Ammon's horn (tissue), 1 donor: ENCODE data around the gene KCNJ4.

ENCODE experiments used
- DNase-seq: peaks from one replicate; pipeline ENCODE4 v3.0.0-alpha.2; 2016; ENCODE audit warnings: low spot score

Gene KCNJ4

GRCh38 chr22:38452373-38453065 lies 2.5 kb downstream of the KCNJ4 start:
- peak; percentile 78 for DNase-seq

DNA sequence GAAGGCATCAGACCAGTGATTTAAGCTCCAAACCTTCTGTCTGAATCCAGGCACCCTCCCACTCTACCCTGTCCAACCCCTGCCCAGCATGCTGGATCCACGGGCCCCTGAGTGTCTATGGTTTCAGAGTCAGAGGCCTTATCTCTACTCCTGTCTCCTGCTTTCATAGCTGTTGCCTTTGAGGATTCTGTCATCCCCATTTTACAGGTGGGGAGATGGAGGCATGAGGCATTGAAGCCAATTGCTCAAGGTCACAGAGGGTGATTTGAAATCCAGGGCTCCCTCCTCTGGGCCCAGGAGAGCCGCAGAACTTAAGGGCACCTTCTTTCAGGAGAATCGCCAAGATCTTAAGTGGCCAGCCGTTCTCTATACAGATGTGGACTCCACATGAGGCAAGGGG lies 3.1 kb downstream of the KCNJ4 start:
- no peak for DNase-seq

DNA sequence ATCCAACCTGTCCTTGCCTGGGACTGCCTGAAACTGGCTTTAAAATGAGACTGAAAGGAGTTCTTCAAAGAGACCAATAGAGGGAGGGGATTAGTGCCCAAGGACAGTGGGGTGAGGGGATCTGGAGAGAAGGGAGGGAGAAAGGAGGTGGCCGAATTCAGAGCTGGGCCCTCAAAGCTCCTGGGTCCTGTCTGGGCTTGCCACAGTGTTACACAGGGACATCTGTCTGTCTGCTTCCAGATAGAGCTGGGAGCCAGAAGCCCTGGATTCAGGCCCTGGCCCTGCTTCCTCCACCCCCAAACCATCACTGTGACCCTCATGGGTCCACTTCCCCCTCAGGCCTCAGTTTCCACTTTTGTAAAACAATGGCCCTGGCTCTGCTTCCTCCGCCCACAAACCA lies 3.6 kb downstream of the KCNJ4 start:
- DNase-seq: no peak

GRCh38 chr22:38450234-38450797 lies 4.7 kb downstream of the KCNJ4 start:
- no peak for DNase-seq

DNA sequence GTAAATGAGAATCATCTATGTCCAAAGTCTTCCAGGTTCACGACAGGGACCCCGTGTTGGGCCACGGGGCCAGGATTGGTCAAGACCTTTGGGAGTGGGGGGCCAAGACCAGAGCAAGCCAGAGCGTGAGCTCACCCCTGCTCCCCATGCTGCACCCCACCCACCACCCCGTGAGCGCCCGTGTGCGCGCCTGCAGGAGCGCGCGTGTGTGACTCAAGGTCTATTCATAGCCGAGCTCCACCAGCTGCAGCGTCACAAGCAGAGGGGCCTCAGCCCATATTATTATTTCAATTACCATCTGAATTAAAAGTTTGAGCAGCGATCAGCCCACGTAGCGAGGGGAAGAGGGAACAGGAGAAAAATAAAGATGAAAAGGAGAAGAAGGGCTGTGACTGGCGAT lies 5.2 kb downstream of the KCNJ4 start:
- DNase-seq: no peak

DNA sequence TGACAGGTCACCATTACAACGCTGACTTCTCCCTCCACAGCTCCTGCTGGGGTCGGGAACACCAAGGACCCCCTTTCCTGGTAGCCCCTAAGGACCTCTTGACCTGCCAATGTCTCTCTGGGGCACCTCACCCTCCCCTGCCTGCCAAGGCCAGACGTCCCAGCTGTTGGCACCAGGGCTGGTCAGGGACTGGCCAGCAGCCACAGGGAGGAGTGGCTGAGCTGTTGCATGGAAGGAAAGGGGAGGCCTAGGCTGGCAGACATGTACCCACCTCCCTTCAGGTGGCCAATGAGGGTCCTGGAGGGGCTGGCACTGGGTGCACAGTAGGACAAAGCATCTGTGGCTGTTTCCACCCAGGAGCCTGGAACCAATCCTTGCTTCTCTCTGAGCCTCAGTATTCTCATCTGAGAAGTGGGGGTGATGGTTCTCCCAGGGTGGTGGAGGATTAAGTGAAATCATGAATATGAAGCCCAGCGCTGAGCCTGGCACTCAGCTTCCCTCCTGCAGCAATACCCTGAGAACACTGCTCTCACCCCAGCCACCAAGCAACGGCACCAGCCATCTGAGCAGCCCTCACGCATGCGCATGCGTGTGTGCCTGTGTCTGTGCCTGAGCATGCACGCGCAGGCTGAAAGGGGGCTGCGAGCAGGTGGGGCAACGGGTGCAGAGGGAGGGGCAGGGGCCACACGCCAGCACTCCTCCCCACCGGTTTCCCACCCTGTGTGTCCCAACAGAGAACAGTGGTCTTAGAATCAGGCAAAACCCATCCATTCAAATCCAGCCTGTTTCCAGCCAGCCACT lies 5.9 kb downstream of the KCNJ4 start:
- peak; percentile 44 for DNase-seq

- DNase-seq: no peak
Observed at GRCh38 chr22:38446018-38446601, 8.9 kb downstream of the KCNJ4 start.

- no peak for DNase-seq
Observed at GRCh38 chr22:38444783-38445182, 10.2 kb downstream of the KCNJ4 start.

- DNase-seq: no peak
Observed at GRCh38 chr22:38443628-38444521, 11.1 kb downstream of the KCNJ4 start.

DNA sequence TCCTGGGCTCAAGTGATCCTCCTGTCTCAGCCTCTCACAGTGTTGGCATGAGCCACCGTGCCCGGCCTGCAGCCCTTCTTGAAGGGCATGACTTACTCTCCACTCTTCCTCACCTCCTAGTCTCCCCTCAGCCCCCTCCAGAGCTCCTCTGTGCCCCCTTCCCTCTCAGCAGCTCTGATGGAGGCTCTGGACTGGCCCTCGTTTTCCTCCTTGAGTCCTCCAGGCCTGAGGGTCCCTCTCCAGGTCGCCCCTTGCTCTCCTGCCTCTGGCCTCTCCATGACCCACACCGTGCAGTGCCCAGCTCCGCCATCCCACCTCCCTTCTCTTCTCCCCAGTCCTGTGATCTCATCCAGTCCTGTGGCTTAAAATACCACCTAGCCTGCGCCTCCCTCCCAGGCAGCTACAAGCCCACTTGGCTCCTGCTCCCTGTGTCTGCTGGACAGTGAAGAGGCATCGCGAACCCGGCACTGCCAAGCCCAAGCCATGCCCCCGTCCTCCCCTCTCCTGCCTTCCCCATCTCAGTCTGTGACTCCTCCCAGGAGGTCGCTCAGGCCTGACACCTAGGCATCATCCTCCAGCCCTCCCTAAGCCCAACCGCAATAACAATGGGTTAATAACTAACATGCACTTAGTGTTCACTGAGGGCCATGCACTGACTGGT lies 11.9 kb downstream of the KCNJ4 start:
- no peak for DNase-seq

DNA sequence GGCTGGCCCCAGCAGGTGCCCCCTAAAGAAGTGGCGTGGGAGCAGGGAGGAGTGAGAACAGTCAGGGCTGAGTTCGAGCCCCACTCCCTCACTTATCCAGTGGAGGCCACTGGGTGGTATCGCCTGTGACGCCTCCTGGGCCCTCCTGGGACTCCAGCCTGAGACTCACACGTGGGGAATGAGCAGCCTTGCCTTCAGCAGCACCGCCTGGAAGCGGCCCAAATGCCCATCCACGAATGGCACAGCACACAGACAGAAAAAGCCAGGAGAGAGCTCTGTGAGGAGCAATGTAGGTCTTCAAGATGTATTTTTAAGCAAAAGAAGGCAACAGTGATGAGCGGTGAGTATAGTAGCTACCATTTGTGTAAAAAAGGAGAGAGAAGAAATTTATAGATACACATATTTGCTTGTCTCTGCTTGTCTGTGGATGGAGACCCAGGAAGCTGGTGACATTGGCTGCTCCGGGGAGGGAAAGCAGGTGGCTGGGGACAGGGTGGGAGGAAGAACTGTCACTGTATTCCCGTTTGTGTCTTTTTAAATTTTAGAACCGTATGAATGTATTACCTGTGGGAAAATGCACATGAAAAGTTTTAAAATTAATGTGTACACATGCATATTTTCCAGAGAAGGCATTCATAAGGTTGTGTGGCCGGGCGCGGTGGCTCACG lies 13.2 kb downstream of the KCNJ4 start:
- no peak for DNase-seq

DNA sequence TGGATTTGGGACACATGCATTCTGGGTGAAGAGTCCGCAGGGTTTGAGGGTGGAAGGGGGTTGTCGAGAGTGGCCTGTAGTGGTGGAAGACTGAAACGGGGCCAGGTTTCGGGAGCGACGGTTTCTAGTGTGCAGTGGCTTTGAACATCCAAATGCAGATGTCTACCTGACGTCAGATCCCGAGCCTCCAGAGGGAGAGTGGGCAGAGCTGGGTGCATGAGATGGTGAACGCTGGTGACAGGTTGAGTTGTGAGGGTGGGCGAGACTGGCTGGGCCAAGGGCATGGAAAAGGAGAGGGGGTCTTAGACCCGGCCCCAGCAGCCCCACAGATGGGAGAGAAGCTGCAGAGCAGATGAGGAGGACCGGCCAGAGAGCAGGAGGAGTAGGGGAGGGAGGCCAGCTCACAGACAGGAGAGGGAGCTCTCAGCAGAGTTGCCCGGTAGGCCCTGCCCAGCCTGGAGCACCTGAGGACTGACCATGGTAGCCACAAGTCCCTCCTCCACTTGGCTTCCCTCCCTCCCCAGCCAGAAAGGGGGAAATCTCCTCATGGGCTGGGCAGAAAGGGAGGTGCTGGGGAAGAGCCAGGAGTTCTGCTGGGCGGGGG lies 14.2 kb downstream of the KCNJ4 start:
- DNase-seq: no peak

- DNase-seq: no peak
Observed at GRCh38 chr22:38437416-38437815, 17.6 kb downstream of the KCNJ4 start.

DNA sequence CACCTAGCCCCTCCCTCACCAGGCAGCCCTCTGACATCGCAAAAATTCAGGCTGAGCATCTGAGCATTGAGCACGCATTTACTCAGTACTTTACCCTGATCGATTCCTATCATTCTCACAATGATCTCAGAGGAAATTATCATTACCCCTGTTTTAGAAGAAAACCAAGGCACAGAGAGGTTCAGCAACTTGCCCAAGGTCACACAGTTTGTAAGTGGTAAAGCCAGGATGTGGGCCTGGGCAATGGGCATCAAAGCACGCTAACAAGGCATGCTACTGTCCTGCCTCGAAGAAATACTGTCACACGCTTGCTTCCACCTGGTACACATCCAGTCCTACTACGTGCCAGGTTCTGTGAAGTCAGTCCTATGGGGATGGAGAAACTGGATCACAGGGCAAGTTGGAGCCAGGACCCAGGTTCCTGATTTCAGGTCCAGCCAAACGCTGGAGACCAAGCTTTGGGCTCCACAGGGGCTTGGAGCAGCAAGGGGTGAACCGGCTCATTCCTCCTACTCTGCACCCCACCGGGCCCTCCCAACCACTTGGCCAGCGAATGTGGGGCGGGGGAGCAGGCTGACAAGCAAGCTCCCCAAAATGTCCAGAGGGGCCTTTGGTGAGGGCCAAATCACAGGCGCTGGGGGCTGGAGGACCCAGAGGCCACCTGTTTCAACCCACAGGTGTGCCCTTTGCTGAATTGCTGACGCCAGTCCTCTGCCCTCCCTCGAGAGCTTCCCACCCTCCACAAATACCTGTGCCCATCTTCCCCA lies 18.2 kb downstream of the KCNJ4 start:
- no peak for DNase-seq

DNA sequence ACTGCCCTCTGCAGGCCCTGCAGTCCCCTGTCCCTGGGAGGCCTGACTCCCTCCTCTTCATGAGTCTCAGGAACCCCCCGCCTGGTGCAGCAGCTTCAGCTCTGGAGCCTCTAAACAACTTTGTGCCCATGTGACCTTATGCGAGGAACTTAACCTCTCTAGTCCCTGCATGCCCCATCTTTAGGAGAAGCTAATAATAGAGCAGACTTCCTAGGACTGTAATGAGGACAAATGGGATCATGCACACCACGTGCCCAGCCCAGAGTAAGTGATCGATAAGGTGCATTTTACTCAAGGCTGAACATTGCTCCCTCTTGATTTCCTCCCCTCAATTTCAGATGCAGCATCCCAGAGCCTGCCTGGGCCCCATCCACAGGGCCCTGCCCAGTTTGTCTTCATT lies 19.0 kb downstream of the KCNJ4 start:
- DNase-seq: no peak

GRCh38 chr22:38435010-38435409 lies 20.0 kb downstream of the KCNJ4 start:
- DNase-seq: no peak

DNA sequence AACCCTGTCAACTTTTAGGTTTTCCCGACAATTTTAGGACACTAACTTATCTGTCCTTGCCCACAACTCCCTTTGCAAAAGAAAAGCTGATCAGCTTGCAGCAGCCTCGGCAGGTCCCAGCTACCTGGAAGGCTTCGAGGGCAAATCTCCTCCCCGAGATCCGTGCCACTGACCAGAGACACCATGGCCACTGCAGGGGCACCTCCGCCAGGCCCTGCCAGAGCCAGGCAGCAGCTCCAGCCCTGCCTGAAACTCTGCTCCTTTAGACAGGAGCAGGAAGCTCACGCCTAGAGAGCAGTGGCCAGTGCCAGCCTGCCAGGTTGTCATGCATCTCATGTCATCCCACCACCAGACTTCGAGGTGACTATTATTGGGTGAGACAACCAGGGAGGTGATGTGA lies 21.1 kb downstream of the KCNJ4 start:
- no peak for DNase-seq

GRCh38 chr22:38432264-38432663 lies 22.7 kb downstream of the KCNJ4 start:
- DNase-seq: no peak

- no peak for DNase-seq
Observed at GRCh38 chr22:38431266-38432010, 23.6 kb downstream of the KCNJ4 start.
